HG02852 (cell line): ENCODE results near the gene DYSF.
"Not testable (repeated sequence)": the region's sequence is repeated elsewhere in the genome, so short reads cannot be mapped to it uniquely, and the experiment has no call there.

ENCODE experiments used
- ATAC-seq: cut with Tn5 transposase; IDR thresholded peaks from one replicate; pipeline ENCODE4 v1.9.1; 2021; ENCODE audit warnings: mild to moderate bottlenecking, moderate library complexity; ENCODE audit not compliant: unreplicated experiment

The DYSF gene

GRCh38 chr2:71633086-71633485 is 179.7 kb downstream of the DYSF start:
- no peak for ATAC-seq

- ATAC-seq, result no peak
Observed at GRCh38 chr2:71634567-71634966, 181.2 kb downstream of the DYSF start.

- ATAC-seq, result no peak
Observed at GRCh38 chr2:71635798-71636197, 182.4 kb downstream of the DYSF start.

- no peak for ATAC-seq
Observed at GRCh38 chr2:71637168-71637567, 183.8 kb downstream of the DYSF start.

- ATAC-seq, result no peak
Observed at GRCh38 chr2:71637736-71638135, 184.4 kb downstream of the DYSF start.

GRCh38 chr2:71639735-71640134 is 186.4 kb downstream of the DYSF start:
- ATAC-seq, result no peak

GRCh38 chr2:71640489-71640888 is 187.1 kb downstream of the DYSF start:
- ATAC-seq, result no peak

GRCh38 chr2:71643674-71644357 is 190.5 kb downstream of the DYSF start:
- no peak for ATAC-seq

GRCh38 chr2:71646028-71646427 is 192.7 kb downstream of the DYSF start:
- ATAC-seq, result no peak

GRCh38 chr2:71647356-71647755 is 194.0 kb downstream of the DYSF start:
- ATAC-seq, result no peak

GRCh38 chr2:71655498-71655897 is 202.1 kb downstream of the DYSF start:
- no peak for ATAC-seq

GRCh38 chr2:71658256-71658655 is 204.9 kb downstream of the DYSF start:
- not testable (repeated sequence) for ATAC-seq

- no peak for ATAC-seq
Observed at GRCh38 chr2:71658771-71659170, 205.4 kb downstream of the DYSF start.

- no peak for ATAC-seq
Observed at GRCh38 chr2:71659868-71660518, 206.6 kb downstream of the DYSF start.

GRCh38 chr2:71661782-71662181 is 208.4 kb downstream of the DYSF start:
- ATAC-seq, result no peak

- no peak for ATAC-seq
Observed at GRCh38 chr2:71662665-71663394, 209.5 kb downstream of the DYSF start.

- no peak for ATAC-seq
Observed at GRCh38 chr2:71664161-71664560, 210.8 kb downstream of the DYSF start.

GRCh38 chr2:71665168-71666093 is 212.1 kb downstream of the DYSF start:
- no peak for ATAC-seq

- no peak for ATAC-seq
Observed at GRCh38 chr2:71666094-71666474, 212.7 kb downstream of the DYSF start.

- ATAC-seq, result no peak
Observed at GRCh38 chr2:71667256-71668182, 214.2 kb downstream of the DYSF start.
